DND-41 (cell line): ENCODE results near the gene CFAP141.

ENCODE experiments used
- ATAC-seq: fragments of 200-7000 bp; cut with Tn5 transposase; 3 replicates; pipeline ENCODE4 v1.9.1; 2021; ENCODE audit warnings: low read depth; ENCODE audit not compliant: insufficient read depth
- DNase-seq: peaks from one replicate; pipeline ENCODE4 v3.0.0-alpha.2; 2020
- H2AFZ ChIP-seq: 2 replicates; pipeline ENCODE4 v1.6.0; 2012; ENCODE audit warnings: low read depth, low read length
- H3K27ac ChIP-seq: 2 replicates; pipeline ENCODE4 v1.5.1; 2012; ENCODE audit warnings: low read length, inconsistent platforms
- H3K27me3 ChIP-seq: fragments of 200-600 bp; sonication (generic); 2 replicates; pipeline ENCODE4 v1.6.0; 2012; ENCODE audit warnings: low read length, mild to moderate bottlenecking, inconsistent platforms; ENCODE audit not compliant: insufficient read depth, poor library complexity
- H3K36me3 ChIP-seq: 2 replicates; pipeline ENCODE4 v1.5.1; 2012; ENCODE audit warnings: low read length, inconsistent platforms; ENCODE audit not compliant: insufficient read depth
- H3K4me1 ChIP-seq: 2 replicates; pipeline ENCODE4 v1.5.1; 2012; ENCODE audit warnings: mild to moderate bottlenecking, low read length; ENCODE audit not compliant: insufficient read depth
- H3K4me2 ChIP-seq: 2 replicates; pipeline ENCODE4 v1.6.0; 2012; ENCODE audit warnings: mild to moderate bottlenecking, moderate library complexity, low read length, inconsistent platforms; ENCODE audit not compliant: insufficient read depth
- H3K4me3 ChIP-seq, 2 experiments: fragments of 200-600 bp in 1 of 2; shearing (Covaris generic) in 1 of 2; 2 replicates each; pipeline ENCODE4 v1.5.1; 2012 to 2016; ENCODE audit warnings: inconsistent platforms in 2 of 2, low read length in 2 of 2, mild to moderate bottlenecking in 2 of 2, low read depth in 1 of 2, moderate library complexity in 1 of 2
- H3K79me2 ChIP-seq: 2 replicates; pipeline ENCODE4 v1.6.0; 2012; ENCODE audit warnings: low read length, inconsistent platforms; ENCODE audit not compliant: insufficient read depth
- H3K9ac ChIP-seq: 2 replicates; pipeline ENCODE4 v1.6.0; 2012; ENCODE audit warnings: low read depth, mild to moderate bottlenecking, inconsistent platforms, low read length, moderate library complexity
- H3K9me3 ChIP-seq: 2 replicates; pipeline ENCODE4 v1.5.1; 2012; ENCODE audit warnings: low read length, moderate library complexity, mild to moderate bottlenecking, inconsistent platforms; ENCODE audit not compliant: insufficient read depth, severe bottlenecking
- H4K20me1 ChIP-seq: 2 replicates; pipeline ENCODE4 v1.6.0; 2012; ENCODE audit warnings: low read length; ENCODE audit not compliant: insufficient read depth
- EZH2 ChIP-seq: IDR thresholded peaks from 3 replicates; pipeline ENCODE4 v1.6.1; 2012; ENCODE audit warnings: borderline replicate concordance, low read depth, mild to moderate bottlenecking, moderate library complexity, low read length, inconsistent platforms; ENCODE audit not compliant: severe bottlenecking
- TF ChIP-seq, protein P1 (sequence below): IDR thresholded peaks from 2 replicates; pipeline ENCODE4 v1.5.1; 2012; ENCODE audit warnings: borderline replicate concordance, low read length, moderate library complexity, mild to moderate bottlenecking; ENCODE audit not compliant: poor library complexity, severe bottlenecking; ENCODE audit errors: extremely low read depth

The CFAP141 gene

DNA sequence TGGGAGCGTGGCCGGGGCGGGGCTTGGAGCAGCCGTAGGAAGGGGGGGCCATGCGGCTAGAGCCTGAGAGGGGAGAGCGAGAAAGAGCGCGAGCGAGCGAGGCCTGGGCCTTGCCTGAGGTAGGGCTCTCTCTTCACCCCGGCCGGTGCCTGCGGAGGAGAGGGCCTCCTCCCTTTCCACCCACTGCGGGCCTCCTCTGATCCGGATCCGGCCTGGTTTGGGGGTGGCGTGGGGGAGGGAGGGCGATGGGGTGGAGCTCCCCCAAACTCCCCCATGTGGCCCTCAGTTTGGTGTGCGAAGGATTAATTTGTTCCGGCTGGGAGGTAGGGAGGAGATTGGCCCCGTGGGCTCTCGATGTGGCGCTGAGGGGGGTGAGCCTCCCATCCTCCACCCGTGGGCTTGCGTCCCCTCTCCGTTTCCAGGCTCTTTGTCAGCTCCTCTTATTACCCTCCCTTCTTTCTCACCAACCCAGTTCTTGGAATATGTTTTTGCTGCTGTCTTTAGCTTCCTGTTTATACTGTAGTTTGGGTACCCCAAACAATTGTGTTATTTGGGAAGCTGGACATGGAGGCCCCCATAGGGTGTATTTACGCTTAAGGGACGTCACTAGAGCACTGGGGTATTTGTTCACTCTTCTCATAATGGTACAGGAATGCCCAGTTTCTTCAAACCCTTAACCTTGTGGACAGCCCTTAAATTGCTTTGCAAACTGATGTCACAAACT is 15.3 kb upstream of the CFAP141 start:
- H3K9me3 ChIP-seq, result no peaks in the 10 kb centered on the region
- H3K36me3 ChIP-seq, result peaks cover 61% of the 10 kb centered on the region
- peak overlapping the region; percentile 93 for H3K9ac ChIP-seq
- H4K20me1 ChIP-seq, result peaks cover 47% of the 10 kb centered on the region; the same call in 1 of the 2 replicates
- H2AFZ ChIP-seq, result peak overlapping the region; percentile 57
- H3K4me2 ChIP-seq, result peak overlapping the region; percentile 88
- peaks cover 98% of the 10 kb centered on the region for H3K79me2 ChIP-seq
- H3K27ac ChIP-seq, result peak overlapping the region; percentile 92
- DNase-seq (peak; percentile 65), ATAC-seq (peak; percentile 14)
- TF ChIP-seq, protein P1, sequence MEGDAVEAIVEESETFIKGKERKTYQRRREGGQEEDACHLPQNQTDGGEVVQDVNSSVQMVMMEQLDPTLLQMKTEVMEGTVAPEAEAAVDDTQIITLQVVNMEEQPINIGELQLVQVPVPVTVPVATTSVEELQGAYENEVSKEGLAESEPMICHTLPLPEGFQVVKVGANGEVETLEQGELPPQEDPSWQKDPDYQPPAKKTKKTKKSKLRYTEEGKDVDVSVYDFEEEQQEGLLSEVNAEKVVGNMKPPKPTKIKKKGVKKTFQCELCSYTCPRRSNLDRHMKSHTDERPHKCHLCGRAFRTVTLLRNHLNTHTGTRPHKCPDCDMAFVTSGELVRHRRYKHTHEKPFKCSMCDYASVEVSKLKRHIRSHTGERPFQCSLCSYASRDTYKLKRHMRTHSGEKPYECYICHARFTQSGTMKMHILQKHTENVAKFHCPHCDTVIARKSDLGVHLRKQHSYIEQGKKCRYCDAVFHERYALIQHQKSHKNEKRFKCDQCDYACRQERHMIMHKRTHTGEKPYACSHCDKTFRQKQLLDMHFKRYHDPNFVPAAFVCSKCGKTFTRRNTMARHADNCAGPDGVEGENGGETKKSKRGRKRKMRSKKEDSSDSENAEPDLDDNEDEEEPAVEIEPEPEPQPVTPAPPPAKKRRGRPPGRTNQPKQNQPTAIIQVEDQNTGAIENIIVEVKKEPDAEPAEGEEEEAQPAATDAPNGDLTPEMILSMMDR, result no peak
- no peak for TF ChIP-seq EZH2
- no peaks in the 10 kb centered on the region for H3K27me3 ChIP-seq
- peaks cover 63% of the 10 kb centered on the region for H3K4me1 ChIP-seq
- peak overlapping the region; percentile 83 to 89 for H3K4me3 ChIP-seq

DNA sequence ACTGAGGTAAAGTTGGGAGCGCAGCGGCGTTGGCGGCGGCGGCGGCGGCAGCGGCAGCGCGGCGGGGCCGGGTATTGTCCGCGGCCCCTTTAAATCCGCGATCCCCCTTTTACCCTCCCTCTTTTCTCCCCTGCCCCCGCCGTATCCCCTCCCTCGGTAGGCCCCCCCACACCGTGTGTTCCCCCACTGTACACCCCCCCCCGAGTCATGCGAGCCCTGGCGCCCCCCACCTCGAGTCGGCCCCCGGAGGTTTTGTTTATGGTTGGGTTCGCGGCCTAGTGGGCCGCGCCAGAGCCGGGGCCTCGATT is 14.8 kb upstream of the CFAP141 start:
- peak overlapping the region; percentile 93 for H3K9ac ChIP-seq
- no peaks in the 10 kb centered on the region for H3K9me3 ChIP-seq
- peaks cover 43% of the 10 kb centered on the region; the same call in 1 of the 2 replicates for H4K20me1 ChIP-seq
- peaks cover 63% of the 10 kb centered on the region for H3K4me1 ChIP-seq
- H2AFZ ChIP-seq, result peak overlapping the region; percentile 57
- H3K27ac ChIP-seq, result peak overlapping the region; percentile 92
- DNase-seq, result no peak
- peak overlapping the region; percentile 88 for H3K4me2 ChIP-seq
- peaks cover 56% of the 10 kb centered on the region for H3K36me3 ChIP-seq
- TF ChIP-seq EZH2, result no peak
- TF ChIP-seq, protein P1, result no peak
- H3K4me3 ChIP-seq, result peak overlapping the region; percentile 83 to 89
- no peak for ATAC-seq
- H3K79me2 ChIP-seq, result peaks cover 98% of the 10 kb centered on the region
- H3K27me3 ChIP-seq, result no peaks in the 10 kb centered on the region

DNA sequence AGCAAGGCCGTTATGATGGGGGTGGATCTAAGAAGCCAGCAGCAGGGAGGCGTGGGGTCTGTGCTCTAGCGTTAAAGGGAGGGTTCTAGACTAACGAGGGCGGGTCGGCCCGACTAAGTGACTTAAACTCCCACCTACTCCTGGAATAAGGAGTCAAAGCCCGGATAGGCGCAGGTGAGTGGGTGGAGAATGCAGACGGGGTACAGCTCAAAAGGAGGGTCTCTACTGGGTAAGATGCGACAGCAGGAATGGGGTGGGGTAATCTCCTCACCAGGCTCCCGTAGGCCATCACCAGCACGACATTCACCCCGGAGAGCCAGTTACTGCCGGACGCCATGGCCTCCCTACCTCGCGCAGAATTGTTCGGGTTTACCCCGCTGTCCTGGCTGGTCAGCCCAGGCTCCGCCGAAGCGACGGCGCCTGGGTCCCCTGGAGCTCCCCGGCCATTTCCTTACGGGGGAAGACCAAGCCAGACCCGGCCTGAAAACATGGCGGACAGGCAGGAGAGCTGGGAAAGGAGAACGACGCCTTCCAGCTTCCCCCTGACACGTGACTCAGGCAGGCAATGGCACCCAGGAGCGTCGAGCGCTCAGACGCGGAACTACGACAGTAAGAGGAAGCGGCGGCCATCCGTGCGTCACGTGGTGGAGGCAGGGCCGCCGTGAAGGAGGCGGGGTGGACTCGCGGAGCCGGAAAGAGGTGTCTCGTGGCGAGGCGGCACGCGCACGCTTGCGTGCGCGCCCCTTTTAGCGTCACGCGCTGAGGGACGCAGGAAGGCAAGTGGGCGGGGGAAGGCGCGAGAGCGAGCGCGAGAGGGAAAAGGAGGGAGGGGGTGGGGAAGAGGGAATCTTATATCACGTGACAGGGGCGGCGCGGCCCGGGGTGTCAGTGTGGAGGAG is 14.2 kb upstream of the CFAP141 start, which contains the start of gene UBAP2L:
UBAP2L (plus strand) TSS at position 885 of the 899 bp plus-strand sequence. CDS start 4,169 bp downstream, outside the sequence.
- DNase-seq (peak; percentile 99), ATAC-seq (peak; percentile 92)
- no peak for TF ChIP-seq EZH2
- TF ChIP-seq, protein P1, result no peak
- no peaks in the 10 kb centered on the region for H3K27me3 ChIP-seq
- peak within 1 kb of the TSS; percentile 93 for H3K9ac ChIP-seq
- H3K36me3 ChIP-seq, result peaks cover 50% of the 10 kb centered on the region
- H3K79me2 ChIP-seq, result peaks cover 95% of the 10 kb centered on the region
- H3K27ac ChIP-seq, result peak within 1 kb of the TSS; percentile 92
- H2AFZ ChIP-seq, result peak within 1 kb of the TSS; percentile 77
- H3K4me1 ChIP-seq, result peaks cover 61% of the 10 kb centered on the region
- peak within 1 kb of the TSS; percentile 83 to 89 for H3K4me3 ChIP-seq
- peaks cover 37% of the 10 kb centered on the region; the same call in 1 of the 2 replicates for H4K20me1 ChIP-seq
- peak within 1 kb of the TSS; percentile 88 for H3K4me2 ChIP-seq
- H3K9me3 ChIP-seq, result no peaks in the 10 kb centered on the region
